GM12878 (cell line): ENCODE data around the gene HIVEP1. TPM values are rescaled to one million over a fixed set of nuclear protein-coding genes. Genes with fewer than 3 reads are reported as not detected.

Experiments used
- ATAC-seq: fragments of 200-7000 bp; cut with Tn5 transposase; 3 replicates; pipeline ENCODE4 v1.9.1; 2020; ENCODE audit warnings: mild to moderate bottlenecking, moderate library complexity
- BruUV-seq: library from RNA; stranded (reverse); fragments of 400-500 nt; replicated peaks from 2 replicates; lab custom pipeline; 2021; lab: Mats Ljungman, UMichigan
- CTCF ChIA-PET: fragments of 300-600 bp; sonication (Branson Sonifier 250); formaldehyde crosslinking; extraction: SDS; loops from one replicate; lab custom pipeline; 2021; ENCODE audit warnings: inconsistent platforms; lab: Yijun Ruan, JAX
- POLR2A ChIA-PET: fragments of 350-600 bp; formaldehyde crosslinking; extraction: SDS; loops from one replicate; lab custom pipeline; 2021; ENCODE audit warnings: inconsistent platforms; lab: Charles Lee
- RAD21 ChIA-PET: fragments of 300-600 bp; sonication (Branson Sonifier 250); formaldehyde crosslinking; loops from one replicate; lab custom pipeline; 2023; ENCODE audit warnings: antibody characterized with exemption; ENCODE audit not compliant: unreplicated experiment; lab: Charles Lee
- SMC1A ChIA-PET: fragments of 300-600 bp; sonication (Branson Sonifier 250); formaldehyde crosslinking; loops from one replicate; lab custom pipeline; 2023; ENCODE audit not compliant: unreplicated experiment, uncharacterized antibody; lab: Charles Lee
- DNase-seq: peaks from one replicate; pipeline ENCODE4 v3.0.0-alpha.2; 2011; ENCODE audit warnings: low read depth, low spot score
- FAIRE-seq: peaks from 3 replicates; lab custom pipeline; 2011; peaks lifted over from hg19 to GRCh38; lab: Jason Lieb, UNC
- H2AFZ ChIP-seq: 2 replicates; pipeline ENCODE4 v1.6.0; 2011; ENCODE audit warnings: low read depth, low read length, control low read depth; ENCODE audit not compliant: control insufficient read depth
- H3K27ac ChIP-seq: 2 replicates; pipeline ENCODE4 v1.5.1; 2011; ENCODE audit warnings: control low read depth; ENCODE audit not compliant: control insufficient read depth, insufficient read depth
- H3K27me3 ChIP-seq, 2 experiments: replicated peaks in 1 of 2; 2 replicates each; pipeline versions ENCODE4 v1.6.0 to v1.6.1; 2011; ENCODE audit warnings: low read length in 1 of 2; ENCODE audit not compliant: control insufficient read depth in 2 of 2, insufficient read depth in 2 of 2
- H3K36me3 ChIP-seq, 2 experiments: 2 replicates each; pipeline ENCODE4 v1.5.1; 2011; ENCODE audit warnings: low read length in 1 of 2; ENCODE audit not compliant: control insufficient read depth in 2 of 2, insufficient read depth in 2 of 2
- H3K4me1 ChIP-seq: 2 replicates; pipeline ENCODE4 v1.6.1; 2011; ENCODE audit warnings: mild to moderate bottlenecking, low read length, moderate library complexity, mixed read lengths; ENCODE audit not compliant: control insufficient read depth, insufficient read depth
- H3K4me2 ChIP-seq: 2 replicates; pipeline ENCODE4 v1.6.0; 2011; ENCODE audit warnings: control low read depth; ENCODE audit not compliant: control insufficient read depth, insufficient read depth
- H3K4me3 ChIP-seq: fragments of 200-600 bp; sonication (generic); 2 replicates; pipeline ENCODE4 v1.5.1; 2016
- H3K79me2 ChIP-seq: 2 replicates; pipeline ENCODE4 v1.6.0; 2011; ENCODE audit warnings: low read length; ENCODE audit not compliant: control insufficient read depth, insufficient read depth
- H3K9ac ChIP-seq: 2 replicates; pipeline ENCODE4 v1.8.0; 2011; ENCODE audit warnings: low read length, control low read depth, mixed read lengths; ENCODE audit not compliant: control insufficient read depth, insufficient read depth
- H3K9me3 ChIP-seq: replicated peaks from 3 replicates; pipeline ENCODE4 v1.5.1; 2011; ENCODE audit warnings: mild to moderate bottlenecking, low read length; ENCODE audit not compliant: control insufficient read depth, insufficient read depth
- H4K20me1 ChIP-seq: 2 replicates; pipeline ENCODE4 v1.6.0; 2011; ENCODE audit not compliant: control insufficient read depth, insufficient read depth
- MLLT1 ChIP-seq: fragments of 450-650 bp; IDR thresholded peaks from 2 replicates; pipeline ENCODE4 v1.6.1; 2016; ENCODE audit warnings: mild to moderate bottlenecking
- NBN ChIP-seq: fragments of 450-650 bp; IDR thresholded peaks from 2 replicates; pipeline ENCODE4 v1.6.1; 2016
- NRF1 ChIP-seq: conservative IDR thresholded peaks from 2 replicates; pipeline ENCODE4 v1.6.1; 2011; ENCODE audit warnings: mild to moderate bottlenecking, low read depth, low read length, improper control_type of control experiment
- POLR2AphosphoS5 ChIP-seq: IDR thresholded peaks from 2 replicates; pipeline ENCODE4 v1.6.1; 2011; ENCODE audit warnings: mild to moderate bottlenecking, low read length, inconsistent platforms
- WGBS: methylation state at CpG from one replicate; pipeline ENCODE4 v1.1.6; 2016; ENCODE audit warnings: low lambda C conversion rate; ENCODE audit not compliant: insufficient replicate concordance, insufficient coverage; ENCODE audit errors: missing lambda C conversion rate; 5-methylcytosine and 5-hydroxymethylcytosine counted together
- in situ Hi-C: fragments of 300-500 bp; cut with MboI; formaldehyde crosslinking; loops from 9 replicates; pipeline ENCODE4 v1.14.3; 2018; ENCODE audit warnings: mixed read lengths
- intact Hi-C: fragments of 100-400 bp; cut with micrococcal nuclease; formaldehyde crosslinking; loops from one replicate; pipeline ENCODE4 v1.14.2; 2022; ENCODE audit not compliant: unreplicated experiment
- polyA plus RNA-seq, 11 experiments: library from polyadenylated mRNA; depleted of rRNA in 4 of 11; unstranded in 6 of 11; stranded (reverse) in 5 of 11; fragments of >200 nt; fragmentation: Nextera tagmentation in 4 of 11; fragmentation: Illumina TruSeq in 1 of 11; extraction: Ambion mirVana in 4 of 11; extraction: Trizol in 1 of 11; gene quantifications; 1 replicate in 1 of 11; 2 replicates in 10 of 11; pipeline versions ENCODE4 v1.2.1 to v1.2.3, GENCODE V29; 2011 to 2016; ENCODE audit warnings: inconsistent platforms in 2 of 11, missing spikeins in 2 of 11, low read depth in 1 of 11
- total RNA-seq, 4 experiments: library from RNA; depleted of rRNA in 3 of 4; stranded (reverse); fragments of >200 nt in 3 of 4; fragmentation: Illumina TruSeq in 1 of 4; extraction: Trizol in 1 of 4; gene quantifications; 2 replicates each; pipeline versions ENCODE4 v1.2.1 to v1.2.3, GENCODE V29; 2013 to 2021

Gene HIVEP1
- total and polyA plus RNA-seq, 10 of the 15 experiments (the other 5 are each of a cell fraction or from before 2014, with no cell fraction given), result 4.3 to 37.5 (median 21.6) TPM

- no peaks in the 10 kb centered on the region; the same call in 2 of the 3 replicates for H3K9me3 ChIP-seq
- ATAC-seq (no peak), FAIRE-seq (no peak), DNase-seq (no peak)
- ChIA-PET POLR2A (no interaction called here), SMC1A (interaction anchor here (0.6 to 1.3 kb wide), 9 partner anchors 24 to 353 kb away, joined by 3 to 6 read pairs (median 3); no protein-coding TSS in a partner anchor), RAD21 (interaction anchor here (3.6 kb wide), 1 partner anchor 284 kb away, joined by 17 read pairs; no protein-coding TSS in a partner anchor), CTCF (interaction anchor here (0.8 kb wide), 1 partner anchor 106 kb away, joined by 3 read pairs; no protein-coding TSS in a partner anchor)
- no peaks in the 10 kb centered on the region for H3K27me3 ChIP-seq
- H3K4me1 ChIP-seq, result peaks cover 6% of the 10 kb centered on the region
- H3K27ac ChIP-seq, result no peak overlapping the region
- no TSS peak for BruUV-seq
- WGBS, result over 99% methylated on average over 8 of the region's 9 CpGs
- peaks cover 22% of the 10 kb centered on the region for H3K79me2 ChIP-seq
- peak overlapping the region; percentile 97; the same call in 1 of the 2 replicates for H3K9ac ChIP-seq
- H2AFZ ChIP-seq, result no peak overlapping the region
- no peaks in the 10 kb centered on the region for H3K36me3 ChIP-seq
- H3K4me3 ChIP-seq, result no peak overlapping the region
- H4K20me1 ChIP-seq, result no peaks in the 10 kb centered on the region
- peak overlapping the region; percentile 97; the same call in 1 of the 2 replicates for H3K4me2 ChIP-seq
- in situ Hi-C loops (loop anchor here (5.0 to 25.0 kb wide), 2 partner anchors 175 to 295 kb away; no protein-coding TSS in a partner anchor), intact Hi-C loops (no loop called here)
- TF ChIP-seq NRF1 (no peak), MLLT1 (no peak), POLR2AphosphoS5 (peak; percentile 24; the same call in 1 of the 2 replicates)
These were observed 4.6 kb upstream of the HIVEP1 start for GRCh38 chr6:12007473-12007872.

DNA sequence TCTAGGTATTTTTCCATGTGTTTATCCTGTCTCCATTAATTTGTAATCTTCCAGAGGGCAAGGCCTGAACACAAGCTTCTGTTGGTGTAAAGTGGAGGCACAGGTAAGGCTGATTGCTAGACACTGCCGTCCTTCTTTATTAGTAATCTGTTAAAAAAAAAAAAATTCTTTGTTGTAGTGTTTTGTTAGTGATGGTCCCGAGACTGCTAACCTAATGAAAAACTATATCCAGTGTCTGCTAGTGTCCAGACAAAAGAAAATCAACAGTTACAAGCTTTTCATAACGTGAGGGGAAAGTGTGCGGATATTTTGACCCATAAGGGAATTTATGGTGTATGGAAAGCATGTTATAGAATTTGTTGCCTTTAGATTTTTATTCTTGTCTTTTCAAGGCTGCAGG lies 4.2 kb upstream of the HIVEP1 start:
- TSS peak; percentile 81 for BruUV-seq
- H3K9ac ChIP-seq, result peak overlapping the region; percentile 97
- DNase-seq (no peak), ATAC-seq (no peak), FAIRE-seq (no peak)
- peak overlapping the region; percentile 94 for H3K4me3 ChIP-seq
- H3K36me3 ChIP-seq, result no peaks in the 10 kb centered on the region
- TF ChIP-seq MLLT1, result 0 out of 2 replicates have a peak, but pooled peaks have one; percentile 10
- TF ChIP-seq NBN, result no peak
- H4K20me1 ChIP-seq, result no peaks in the 10 kb centered on the region
- ChIA-PET SMC1A (interaction anchor here (0.6 to 1.3 kb wide), 7 partner anchors 117 to 354 kb away, joined by 3 to 6 read pairs (median 3); no protein-coding TSS in a partner anchor), RAD21 (interaction anchor here (0.8 to 3.6 kb wide), 3 partner anchors 175 to 284 kb away, joined by 4 to 17 read pairs (median 4); no protein-coding TSS in a partner anchor), CTCF (interaction anchor here (0.7 to 0.8 kb wide), 2 partner anchors 107 to 114 kb away, joined by 3 read pairs; no protein-coding TSS in a partner anchor), POLR2A (no interaction called here)
- intact Hi-C loops (loop anchor here (1.0 kb wide), 3 partner anchors 131 to 183 kb away; no protein-coding TSS in a partner anchor), in situ Hi-C loops (loop anchor here (5.0 to 25.0 kb wide), 2 partner anchors 176 to 296 kb away; no protein-coding TSS in a partner anchor)
- H3K4me1 ChIP-seq, result peaks cover 6% of the 10 kb centered on the region
- peak overlapping the region; percentile 97 for H3K4me2 ChIP-seq
- peak overlapping the region; percentile 83 for H2AFZ ChIP-seq
- H3K27me3 ChIP-seq, result no peaks in the 10 kb centered on the region
- peaks cover 26% of the 10 kb centered on the region for H3K79me2 ChIP-seq
- H3K9me3 ChIP-seq, result no peaks in the 10 kb centered on the region; the same call in 2 of the 3 replicates
- 84% methylated on average over 4 of the region's 4 CpGs for WGBS
- peak overlapping the region; percentile 96 for H3K27ac ChIP-seq
